K562 treated with DMSO at 1 percent for 4 hours (cell line): ENCODE measurements around the gene SPTB. TPM values are rescaled to one million over a fixed set of nuclear protein-coding genes. Genes with fewer than 3 reads are reported as not detected.

Experiments used
- total RNA-seq: library from RNA; unstranded; fragments of 300-600 nt; gene quantifications from 2 replicates; pipeline ENCODE4 v1.2.3, GENCODE V29; 2022; ENCODE audit not compliant: insufficient read depth

Gene SPTB
- 9.9 and 13.7 TPM in 2 replicates for total RNA-seq

DNA sequence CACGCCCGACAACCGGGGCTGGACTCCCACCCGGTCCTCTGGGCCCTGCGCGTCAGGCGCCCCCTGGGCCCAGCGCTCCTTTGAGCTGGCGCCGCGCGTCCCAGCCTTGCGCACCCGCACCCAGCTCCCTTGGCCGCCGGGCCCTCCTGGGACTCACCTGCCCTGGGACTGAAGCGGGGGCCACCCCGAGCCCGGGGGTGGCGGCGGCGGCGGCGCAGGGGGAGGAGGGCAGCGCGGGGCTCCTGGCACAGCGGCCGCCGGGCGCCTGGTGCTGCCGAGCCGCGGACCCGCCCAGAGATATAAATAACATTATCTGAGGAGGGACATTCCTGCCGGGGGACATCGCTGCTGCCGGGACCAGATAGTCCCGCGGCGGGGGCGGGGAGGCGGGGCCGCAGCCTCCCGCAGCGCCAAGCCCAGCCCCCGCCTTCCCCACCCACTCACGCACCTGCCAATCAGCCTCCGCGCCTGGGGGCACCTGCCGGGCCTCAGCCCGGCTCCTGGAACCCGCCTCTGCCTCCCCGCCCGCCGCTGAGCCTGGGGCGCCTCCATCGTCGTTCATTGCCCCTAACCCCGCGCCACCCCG is at the start of gene SPTB:
Gene SPTB, minus strand, starts transcription at position 273 of the 586 bp plus-strand sequence. CDS start 56,813 bp downstream, outside the sequence.

DNA sequence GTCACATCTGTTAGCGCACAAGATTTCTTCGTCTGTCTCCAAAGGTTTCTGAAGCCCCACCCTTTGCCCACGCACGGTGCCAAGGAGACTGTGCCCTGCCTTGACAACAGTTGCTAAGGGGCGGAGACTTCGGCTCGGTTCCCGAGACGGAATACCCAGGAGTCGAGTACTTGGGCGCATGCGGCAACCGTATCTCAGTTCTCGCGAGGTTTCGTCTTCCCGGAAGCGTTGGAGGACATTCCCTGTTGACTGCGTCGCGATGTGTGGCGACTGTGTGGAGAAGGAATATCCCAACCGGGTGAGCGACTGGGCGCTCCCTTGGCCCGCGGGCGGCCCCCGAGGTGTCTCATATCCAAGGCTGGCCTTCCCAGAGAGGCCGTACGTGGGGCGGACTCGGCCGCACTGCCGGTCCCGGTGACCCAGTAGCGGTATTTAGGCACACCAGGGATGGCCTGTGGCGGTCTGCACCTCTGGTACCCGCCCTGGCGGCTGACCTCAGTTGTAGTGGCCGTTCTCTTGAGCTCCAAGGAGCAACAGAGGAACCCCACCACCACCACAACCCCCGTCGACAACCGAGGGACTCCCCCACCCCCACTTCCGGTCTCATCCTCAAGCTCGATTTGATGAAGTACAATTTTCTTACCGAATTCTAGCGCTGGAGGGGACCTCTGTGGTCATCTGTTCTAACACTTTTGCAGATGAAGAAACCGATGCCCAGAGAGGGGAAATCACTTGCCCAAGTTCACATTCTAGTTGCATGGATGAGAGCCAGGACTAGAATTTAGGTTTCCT is 34.7 kb upstream of the SPTB start, which contains the start of gene CHURC1:
Gene CHURC1, plus strand, starts transcription at position 219 of the 792 bp plus-strand sequence. Its CDS starts 41 bp downstream, at position 260.

DNA sequence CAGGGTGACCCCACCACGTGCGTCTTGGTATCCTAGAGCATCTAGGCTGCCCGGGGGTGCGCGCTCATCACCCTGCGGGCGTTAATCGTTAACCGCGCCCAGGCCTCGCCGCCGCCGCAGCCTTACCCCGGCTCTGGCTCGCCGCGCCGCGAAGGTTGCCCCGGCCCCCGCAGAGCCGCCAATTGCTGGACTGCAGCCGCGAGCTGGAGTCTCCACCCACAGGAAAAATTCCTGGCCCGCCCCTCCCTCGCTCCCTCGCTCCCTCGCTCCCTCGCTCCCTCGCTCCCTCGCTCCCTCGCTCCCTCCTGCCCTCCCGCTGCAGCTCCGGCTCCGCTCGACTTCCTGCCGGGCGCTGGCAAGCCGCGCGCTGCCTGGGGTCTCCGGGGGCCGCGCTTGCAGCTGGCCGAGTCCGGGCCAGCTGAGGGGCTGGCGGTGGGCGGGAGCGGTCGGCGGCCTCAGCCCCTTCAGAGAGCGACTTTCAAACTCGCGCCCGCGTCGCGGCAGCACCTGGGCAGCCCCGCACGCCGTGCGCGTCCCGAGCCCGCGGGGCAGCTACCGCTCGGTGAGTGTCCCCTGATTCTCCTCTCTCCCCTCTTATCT is 175.5 kb downstream of the SPTB start, which contains the start of gene PLEKHG3:
Gene PLEKHG3, plus strand, starts transcription at position 282 of the 600 bp plus-strand sequence. CDS start 23,208 bp downstream, outside the sequence.

Other genes with a start within 250 kb of the SPTB start
- not detected in 2 replicates for gene PLEKHG3, start 175.5 kb downstream of the SPTB start, total RNA-seq
- 13.5 and 16.0 TPM in 2 replicates for gene CHURC1, start 34.5 kb upstream of the SPTB start, total RNA-seq
- gene GPX2, start 62.8 kb upstream of the SPTB start, total RNA-seq = not detected in 2 replicates
- gene RAB15, start 92.4 kb upstream of the SPTB start, total RNA-seq = 0.30 and 0.90 TPM in 2 replicates
- gene FNTB, start 107.0 kb upstream of the SPTB start, total RNA-seq = 6.6 and 7.0 TPM in 2 replicates
- 30.9 and 39.6 TPM in 2 replicates for gene MAX, start 222.6 kb upstream of the SPTB start, total RNA-seq